B cell (primary cell): ENCODE data around the gene RASA4B. TPM values are rescaled to one million over a fixed set of nuclear protein-coding genes. Genes with fewer than 3 reads are reported as not detected.

ENCODE experiments used
- ATAC-seq: fragments of 200-7000 bp; cut with Tn5 transposase; one replicate; pipeline ENCODE4 v1.10.0; 2021; ENCODE audit warnings: low read depth, mild to moderate bottlenecking, moderate number of reproducible peaks, moderate library complexity
- CTCF ChIA-PET: fragments of 350-600 bp; sonication (Branson Sonifier 250); formaldehyde crosslinking; loops from one replicate; lab custom pipeline; 2021; ENCODE audit warnings: antibody characterized with exemption, inconsistent platforms; lab: Charles Lee
- POLR2A ChIA-PET: fragments of 350-600 bp; sonication (Branson Sonifier 250); formaldehyde crosslinking; loops from one replicate; lab custom pipeline; 2021; ENCODE audit warnings: antibody characterized with exemption; lab: Charles Lee
- DNase-seq: peaks from one replicate; pipeline ENCODE4 v3.0.0; 2013
- H2AFZ ChIP-seq: 2 replicates; pipeline ENCODE4 v1.6.1; 2012; ENCODE audit warnings: mild to moderate bottlenecking, low read depth, low read length; ENCODE audit not compliant: insufficient read depth, poor library complexity, severe bottlenecking
- H3K27ac ChIP-seq, 2 donors: 1 replicate in 1 of 2; 2 replicates in 1 of 2; pipeline ENCODE4 v1.5.1; 2012 to 2013; ENCODE audit warnings: low read length in 2 of 2, mild to moderate bottlenecking in 2 of 2, moderate library complexity in 1 of 2
- H3K27me3 ChIP-seq, 4 experiments: fragments of 200-600 bp in 1 of 4; sonication (generic) in 1 of 4; replicated peaks in 1 of 4; 1 replicate in 2 of 4; 2 replicates in 2 of 4; pipeline versions ENCODE4 v1.6.1 to v1.7.0; 2013 to 2016; ENCODE audit warnings: low read length in 3 of 4, mild to moderate bottlenecking in 2 of 4, mixed read lengths in 1 of 4, moderate library complexity in 1 of 4; ENCODE audit not compliant: insufficient read depth in 4 of 4, control insufficient read depth in 3 of 4; ENCODE audit errors: control extremely low read depth in 1 of 4
- H3K36me3 ChIP-seq, 2 experiments: replicated peaks in 1 of 2; 1 replicate in 1 of 2; 2 replicates in 1 of 2; pipeline versions ENCODE4 v1.6.1 to v1.7.1; 2013; ENCODE audit warnings: low read length in 1 of 2; ENCODE audit not compliant: insufficient read depth in 2 of 2, control insufficient read depth in 1 of 2; ENCODE audit errors: control extremely low read depth in 1 of 2, extremely low read depth in 1 of 2
- H3K4me1 ChIP-seq, 2 donors: fragments of 200-600 bp in 1 of 2; sonication (generic) in 1 of 2; 1 replicate in 1 of 2; 2 replicates in 1 of 2; pipeline versions ENCODE4 v1.5.1 to v1.6.1; 2013 to 2017; ENCODE audit warnings: low read length in 2 of 2; ENCODE audit not compliant: control insufficient read depth in 2 of 2, insufficient read depth in 2 of 2
- H3K4me2 ChIP-seq: replicated peaks from 2 replicates; pipeline ENCODE3; 2012; ENCODE audit warnings: mild to moderate bottlenecking, low read depth, low read length; ENCODE audit not compliant: poor library complexity, severe bottlenecking
- H3K4me3 ChIP-seq, 5 experiments: fragments of 200-600 bp in 1 of 5; sonication (generic) in 1 of 5; 1 replicate in 3 of 5; 2 replicates in 2 of 5; pipeline versions ENCODE4 v1.5.1 to v1.7.0; 2011 to 2016; ENCODE audit warnings: low read length in 4 of 5, mild to moderate bottlenecking in 4 of 5, low read depth in 2 of 5, control low read depth in 1 of 5, moderate library complexity in 1 of 5; ENCODE audit not compliant: insufficient read depth in 1 of 5; ENCODE audit errors: control extremely low read depth in 1 of 5, extremely low read depth in 1 of 5
- H3K79me2 ChIP-seq: fragments of 200-600 bp; sonication (generic); one replicate; pipeline ENCODE4 v1.6.0; 2016; ENCODE audit warnings: low read length; ENCODE audit not compliant: control insufficient read depth, insufficient read depth
- H3K9ac ChIP-seq: fragments of 200-600 bp; sonication (generic); 2 replicates; pipeline ENCODE4 v1.6.1; 2017; ENCODE audit warnings: mild to moderate bottlenecking, low read length, moderate library complexity
- H3K9me3 ChIP-seq, 3 donors: one replicate each; pipeline versions ENCODE4 v1.6.1 to v1.7.1; 2013; ENCODE audit warnings: low read length in 2 of 3; ENCODE audit not compliant: control insufficient read depth in 2 of 3, insufficient read depth in 1 of 3; ENCODE audit errors: control extremely low read depth in 1 of 3
- H4K20me1 ChIP-seq: 2 replicates; pipeline ENCODE4 v1.6.0; 2012; ENCODE audit warnings: mild to moderate bottlenecking, low read length; ENCODE audit not compliant: insufficient read depth, control insufficient read depth, poor library complexity, severe bottlenecking
- H3K27ac Mint-ChIP-seq: one replicate; pipeline ENCODE4 v1.8.0; 2021; ENCODE audit warnings: mixed read lengths
- H3K27me3 Mint-ChIP-seq: one replicate; pipeline ENCODE4 v1.8.0; 2021; ENCODE audit warnings: mixed read lengths
- H3K4me1 Mint-ChIP-seq: one replicate; pipeline ENCODE4 v1.8.0; 2021; ENCODE audit warnings: mixed read lengths
- H3K4me3 Mint-ChIP-seq: one replicate; pipeline ENCODE4 v1.8.0; 2021; ENCODE audit warnings: mixed read lengths
- H3K9me3 Mint-ChIP-seq: one replicate; pipeline ENCODE4 v1.8.0; 2022; ENCODE audit warnings: mixed read lengths; ENCODE audit not compliant: insufficient read depth
- EZH2 ChIP-seq: IDR thresholded peaks from 2 replicates; pipeline ENCODE4 v1.6.1; 2012; ENCODE audit warnings: borderline replicate concordance, low read depth, mild to moderate bottlenecking, moderate library complexity, low read length; ENCODE audit not compliant: insufficient read depth, poor library complexity, severe bottlenecking
- WGBS: methylation state at CpG from one replicate; pipeline ENCODE4 v1.1.5; 2013; ENCODE audit warnings: missing lambda C conversion rate; ENCODE audit not compliant: insufficient coverage; 5-methylcytosine and 5-hydroxymethylcytosine counted together
- intact Hi-C: fragments of 100-400 bp; cut with micrococcal nuclease; formaldehyde crosslinking; loops from one replicate; pipeline ENCODE4 v1.10.0; 2022
- polyA plus RNA-seq: library from polyadenylated mRNA; depleted of rRNA; stranded (reverse); fragments of >200 nt; gene quantifications from 2 replicates; pipeline ENCODE4 v1.2.3, GENCODE V29; 2012
- total RNA-seq, 2 donors: library from RNA; stranded (reverse); fragments of 120-200 nt in 1 of 2; gene quantifications; 1 replicate in 1 of 2; 2 replicates in 1 of 2; pipeline versions ENCODE4 v1.2.3 to v1.2.4, GENCODE V29; 2013 to 2022
- TF ChIP-seq, protein P1 (sequence below): fragments of 200-600 bp; IDR thresholded peaks from one replicate; pipeline ENCODE4 v1.8.0; 2022; ENCODE audit warnings: antibody characterized with exemption, mild to moderate bottlenecking

Gene RASA4B
- total and polyA plus RNA-seq, 2 donors (not counting 1 experiment from before 2014, with no cell fraction given), result 15.6 to 26.4 TPM

GRCh38 chr7:102447311-102447710 lies 70.3 kb downstream of the RASA4B start:
- POLR2A ChIA-PET, result interaction anchor here (0.9 to 1.5 kb wide), 5 partner anchors 16 to 44 kb away, joined by 3 to 9 read pairs (median 3); no protein-coding TSS in a partner anchor
- H4K20me1 ChIP-seq, result peaks cover 51% of the 10 kb centered on the region
- Mint-ChIP-seq H3K4me1 (peaks cover 45% of the 10 kb centered on the region), H3K4me3 (no peak overlapping the region), H3K27ac (peak overlapping the region; percentile 53), H3K9me3 (no peaks in the 10 kb centered on the region), H3K27me3 (no peaks in the 10 kb centered on the region)
- peaks cover 37 to 54% of the 10 kb centered on the region in 2 donors for H3K4me1 ChIP-seq
- H3K27ac ChIP-seq, result no peak overlapping the region
- H3K9ac ChIP-seq, result no peak overlapping the region
- CTCF ChIA-PET, result interaction anchor here (6.9 to 46.3 kb wide), 2 partner anchors 36 to 52 kb away, joined by 76 to 1182 read pairs; partner anchors contain the start of gene PRKRIP1
- ATAC-seq, result no peak
- H3K27me3 ChIP-seq, result no peaks in the 10 kb centered on the region
- intact Hi-C loops, result no loop called here
- H3K9me3 ChIP-seq, result peaks cover 0 to 10% (median 0%) of the 10 kb centered on the region in 3 donors
- 95% methylated on average over 14 of the region's 14 CpGs for WGBS
- no peak overlapping the region for H3K4me3 ChIP-seq
- H3K79me2 ChIP-seq, result peaks cover 69% of the 10 kb centered on the region
- no peak overlapping the region for H3K4me2 ChIP-seq
- DNase-seq, result no peak
- H2AFZ ChIP-seq, result no peak overlapping the region
- TF ChIP-seq, protein P1, sequence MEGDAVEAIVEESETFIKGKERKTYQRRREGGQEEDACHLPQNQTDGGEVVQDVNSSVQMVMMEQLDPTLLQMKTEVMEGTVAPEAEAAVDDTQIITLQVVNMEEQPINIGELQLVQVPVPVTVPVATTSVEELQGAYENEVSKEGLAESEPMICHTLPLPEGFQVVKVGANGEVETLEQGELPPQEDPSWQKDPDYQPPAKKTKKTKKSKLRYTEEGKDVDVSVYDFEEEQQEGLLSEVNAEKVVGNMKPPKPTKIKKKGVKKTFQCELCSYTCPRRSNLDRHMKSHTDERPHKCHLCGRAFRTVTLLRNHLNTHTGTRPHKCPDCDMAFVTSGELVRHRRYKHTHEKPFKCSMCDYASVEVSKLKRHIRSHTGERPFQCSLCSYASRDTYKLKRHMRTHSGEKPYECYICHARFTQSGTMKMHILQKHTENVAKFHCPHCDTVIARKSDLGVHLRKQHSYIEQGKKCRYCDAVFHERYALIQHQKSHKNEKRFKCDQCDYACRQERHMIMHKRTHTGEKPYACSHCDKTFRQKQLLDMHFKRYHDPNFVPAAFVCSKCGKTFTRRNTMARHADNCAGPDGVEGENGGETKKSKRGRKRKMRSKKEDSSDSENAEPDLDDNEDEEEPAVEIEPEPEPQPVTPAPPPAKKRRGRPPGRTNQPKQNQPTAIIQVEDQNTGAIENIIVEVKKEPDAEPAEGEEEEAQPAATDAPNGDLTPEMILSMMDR, result no peak
- TF ChIP-seq EZH2, result no peak
- peaks cover 0 to 40% of the 10 kb centered on the region in 2 experiments for H3K36me3 ChIP-seq

DNA sequence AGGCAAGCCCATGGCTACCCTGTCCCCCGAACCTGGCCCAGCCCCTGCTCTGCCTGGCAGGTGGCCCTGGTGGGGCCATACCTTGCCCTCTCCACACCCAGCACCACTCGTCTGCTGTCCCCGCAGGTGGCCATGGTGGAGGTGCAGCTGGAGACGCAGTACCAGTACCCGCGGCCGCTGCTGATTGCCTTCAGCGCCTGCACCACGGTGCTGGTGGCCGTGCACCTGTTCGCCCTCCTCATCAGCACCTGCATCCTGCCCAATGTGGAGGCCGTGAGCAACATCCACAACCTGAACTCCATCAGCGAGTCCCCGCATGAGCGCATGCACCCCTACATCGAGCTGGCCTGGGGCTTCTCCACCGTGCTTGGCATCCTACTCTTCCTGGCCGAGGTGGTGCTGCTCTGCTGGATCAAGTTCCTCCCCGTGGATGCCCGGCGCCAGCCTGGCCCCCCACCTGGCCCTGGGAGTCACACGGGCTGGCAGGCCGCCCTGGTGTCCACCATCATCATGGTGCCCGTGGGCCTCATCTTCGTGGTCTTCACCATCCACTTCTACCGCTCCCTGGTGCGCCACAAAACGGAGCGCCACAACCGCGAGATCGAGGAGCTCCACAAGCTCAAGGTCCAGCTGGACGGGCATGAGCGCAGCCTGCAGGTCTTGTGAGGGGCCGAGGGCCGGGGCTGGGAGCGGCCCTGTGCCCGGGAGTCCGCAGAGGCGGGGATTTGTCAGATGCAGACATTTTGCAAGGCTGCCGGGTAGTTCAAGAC lies 71.0 kb downstream of the RASA4B start:
- Histone ChIP-seq H3K36me3 (peaks cover 0 to 40% of the 10 kb centered on the region in 2 experiments), H2AFZ (no peak overlapping the region), H4K20me1 (peaks cover 48% of the 10 kb centered on the region), H3K9ac (no peak overlapping the region), H3K4me3 (no peak overlapping the region), H3K4me2 (peak overlapping the region; percentile 47), H3K9me3 (peaks cover 0 to 14% (median 0%) of the 10 kb centered on the region in 3 donors), H3K27ac (peak overlapping the region; percentile 10 to 70), H3K79me2 (peaks cover 69% of the 10 kb centered on the region), H3K27me3 (no peaks in the 10 kb centered on the region), H3K4me1 (peaks cover 44 to 61% of the 10 kb centered on the region in 2 donors)
- ATAC-seq (no peak), DNase-seq (no peak)
- ChIA-PET POLR2A (interaction anchor here (0.6 to 5.9 kb wide), 8 partner anchors 13 to 153 kb away, joined by 3 to 76 read pairs (median 4); partner anchors contain the start of genes ALKBH4, LRWD1 and ORAI2), CTCF (interaction anchor here (6.9 to 46.3 kb wide), 2 partner anchors 36 to 52 kb away, joined by 76 to 1182 read pairs; partner anchors contain the start of gene PRKRIP1)
- peak overlapping the region; percentile 97 for H3K27ac Mint-ChIP-seq
- peaks cover 52% of the 10 kb centered on the region for H3K4me1 Mint-ChIP-seq
- intact Hi-C loops, result no loop called here
- TF ChIP-seq, protein P1, result no peak
- TF ChIP-seq EZH2, result no peak
- H3K9me3 Mint-ChIP-seq, result no peaks in the 10 kb centered on the region
- no peaks in the 10 kb centered on the region for H3K27me3 Mint-ChIP-seq
- peak overlapping the region; percentile 87 for H3K4me3 Mint-ChIP-seq
- 77% methylated on average over 40 of the region's 41 CpGs for WGBS
